ENCODE data around the gene RASSF1.

RASSF1 gene, protein sequence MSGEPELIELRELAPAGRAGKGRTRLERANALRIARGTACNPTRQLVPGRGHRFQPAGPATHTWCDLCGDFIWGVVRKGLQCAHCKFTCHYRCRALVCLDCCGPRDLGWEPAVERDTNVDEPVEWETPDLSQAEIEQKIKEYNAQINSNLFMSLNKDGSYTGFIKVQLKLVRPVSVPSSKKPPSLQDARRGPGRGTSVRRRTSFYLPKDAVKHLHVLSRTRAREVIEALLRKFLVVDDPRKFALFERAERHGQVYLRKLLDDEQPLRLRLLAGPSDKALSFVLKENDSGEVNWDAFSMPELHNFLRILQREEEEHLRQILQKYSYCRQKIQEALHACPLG

DNA sequence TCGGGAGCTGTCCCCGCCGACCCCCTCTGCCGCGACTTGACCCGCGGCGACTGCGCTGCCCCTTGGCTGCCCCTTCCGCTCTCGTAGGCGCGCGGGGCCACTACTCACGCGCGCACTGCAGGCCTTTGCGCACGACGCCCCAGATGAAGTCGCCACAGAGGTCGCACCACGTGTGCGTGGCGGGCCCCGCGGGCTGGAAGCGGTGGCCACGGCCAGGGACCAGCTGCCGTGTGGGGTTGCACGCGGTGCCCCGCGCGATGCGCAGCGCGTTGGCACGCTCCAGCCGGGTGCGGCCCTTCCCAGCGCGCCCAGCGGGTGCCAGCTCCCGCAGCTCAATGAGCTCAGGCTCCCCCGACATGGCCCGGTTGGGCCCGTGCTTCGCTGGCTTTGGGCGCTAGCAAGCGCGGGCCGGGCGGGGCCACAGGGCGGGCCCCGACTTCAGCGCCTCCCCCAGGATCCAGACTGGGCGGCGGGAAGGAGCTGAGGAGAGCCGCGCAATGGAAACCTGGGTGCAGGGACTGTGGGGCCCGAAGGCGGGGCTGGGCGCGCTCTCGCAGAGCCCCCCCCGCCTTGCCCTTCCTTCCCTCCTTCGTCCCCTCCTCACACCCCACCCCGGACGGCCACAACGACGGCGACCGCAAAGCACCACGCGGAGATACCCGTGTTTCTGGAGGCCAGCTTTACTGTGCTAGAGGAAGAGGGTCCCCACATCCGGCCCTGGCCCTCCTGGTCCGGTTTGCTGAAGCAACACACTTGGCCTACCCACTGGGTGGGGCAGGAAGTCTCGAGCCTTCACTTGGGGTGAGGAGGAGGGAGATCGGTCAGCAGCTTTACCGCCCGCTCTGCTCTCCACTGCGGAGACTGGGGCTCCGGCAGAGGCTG lies at the start of gene RASSF1:
RASSF1 (minus strand) TSS at position 389 of the 882 bp plus-strand sequence; CDS start at position 358, 31 bp downstream.
- Histone ChIP-seq H3K27ac (ENCODE audit: low read depth, low read length) (peak within 1 kb of the TSS; percentile 59), H3K36me3 (ENCODE audit: insufficient read depth, low read length) (no peaks in the 10 kb centered on the region), H3K4me3 (ENCODE audit: low read depth in 1 of 2, low read length in 2 of 2) (peak within 1 kb of the TSS; percentile 29 to 58), H3K4me1 (ENCODE audit: insufficient read depth, low read length) (peaks cover 43% of the 10 kb centered on the region), H3K9ac (ENCODE audit: low read length) (no peak within 1 kb of the TSS), H3K27me3 (ENCODE audit: control insufficient read depth in 1 of 2, insufficient read depth in 2 of 2, low read length in 2 of 2) (no peaks in the 10 kb centered on the region), H3K9me3 (ENCODE audit: low read length) (no peaks in the 10 kb centered on the region)

- Histone ChIP-seq H3K4me3 (ENCODE audit: low read depth in 1 of 2, low read length in 2 of 2) (no peak overlapping the region), H3K9ac (ENCODE audit: low read length) (no peak overlapping the region), H3K4me1 (ENCODE audit: insufficient read depth, low read length) (no peaks in the 10 kb centered on the region), H3K9me3 (ENCODE audit: low read length) (no peaks in the 10 kb centered on the region), H3K36me3 (ENCODE audit: insufficient read depth, low read length) (no peaks in the 10 kb centered on the region), H3K27ac (ENCODE audit: low read depth, low read length) (no peak overlapping the region), H3K27me3 (ENCODE audit: control insufficient read depth in 1 of 2, insufficient read depth in 2 of 2, low read length in 2 of 2) (no peaks in the 10 kb centered on the region)
Observed at GRCh38 chr3:50389414-50389767, 48.8 kb upstream of the RASSF1 start.

DNA sequence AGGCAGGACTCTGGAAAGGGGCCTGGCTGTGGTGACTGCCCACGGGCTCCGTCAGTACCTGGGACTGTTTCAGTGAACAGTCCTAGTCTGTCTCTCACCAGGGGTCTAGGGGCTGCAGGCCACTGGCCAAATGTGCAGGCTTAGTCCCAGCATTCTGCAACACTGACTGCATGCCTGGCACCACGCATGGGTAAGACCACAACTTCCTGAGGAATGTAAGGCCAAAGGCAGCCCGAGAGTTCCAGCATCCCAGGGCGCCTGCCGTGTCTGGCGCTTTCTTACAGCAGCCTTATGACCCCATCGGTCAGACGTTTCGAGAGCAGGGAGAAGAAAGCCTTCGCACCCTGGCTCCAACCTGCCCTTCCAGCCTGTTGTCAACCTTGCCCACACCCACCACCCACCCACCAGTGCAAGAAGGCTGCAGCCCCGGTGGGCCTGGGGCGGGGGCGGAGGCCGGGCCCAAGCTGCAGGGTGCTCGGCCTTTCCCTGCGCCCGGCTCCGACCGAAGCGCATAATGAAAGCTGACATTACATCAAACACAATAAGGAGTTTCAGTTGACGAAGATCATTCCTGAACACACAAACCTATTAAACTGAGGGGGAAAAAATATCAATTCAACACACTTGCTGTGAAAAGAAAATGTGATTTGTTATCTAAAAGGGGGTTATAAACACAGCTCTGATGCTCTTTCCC lies 48.2 kb upstream of the RASSF1 start:
- Histone ChIP-seq H3K27ac (ENCODE audit: low read depth, low read length) (no peak overlapping the region), H3K27me3 (ENCODE audit: control insufficient read depth in 1 of 2, insufficient read depth in 2 of 2, low read length in 2 of 2) (no peaks in the 10 kb centered on the region), H3K9ac (ENCODE audit: low read length) (no peak overlapping the region), H3K4me3 (ENCODE audit: low read depth in 1 of 2, low read length in 2 of 2) (no peak overlapping the region), H3K9me3 (ENCODE audit: low read length) (no peaks in the 10 kb centered on the region), H3K36me3 (ENCODE audit: insufficient read depth, low read length) (no peaks in the 10 kb centered on the region), H3K4me1 (ENCODE audit: insufficient read depth, low read length) (no peaks in the 10 kb centered on the region)

DNA sequence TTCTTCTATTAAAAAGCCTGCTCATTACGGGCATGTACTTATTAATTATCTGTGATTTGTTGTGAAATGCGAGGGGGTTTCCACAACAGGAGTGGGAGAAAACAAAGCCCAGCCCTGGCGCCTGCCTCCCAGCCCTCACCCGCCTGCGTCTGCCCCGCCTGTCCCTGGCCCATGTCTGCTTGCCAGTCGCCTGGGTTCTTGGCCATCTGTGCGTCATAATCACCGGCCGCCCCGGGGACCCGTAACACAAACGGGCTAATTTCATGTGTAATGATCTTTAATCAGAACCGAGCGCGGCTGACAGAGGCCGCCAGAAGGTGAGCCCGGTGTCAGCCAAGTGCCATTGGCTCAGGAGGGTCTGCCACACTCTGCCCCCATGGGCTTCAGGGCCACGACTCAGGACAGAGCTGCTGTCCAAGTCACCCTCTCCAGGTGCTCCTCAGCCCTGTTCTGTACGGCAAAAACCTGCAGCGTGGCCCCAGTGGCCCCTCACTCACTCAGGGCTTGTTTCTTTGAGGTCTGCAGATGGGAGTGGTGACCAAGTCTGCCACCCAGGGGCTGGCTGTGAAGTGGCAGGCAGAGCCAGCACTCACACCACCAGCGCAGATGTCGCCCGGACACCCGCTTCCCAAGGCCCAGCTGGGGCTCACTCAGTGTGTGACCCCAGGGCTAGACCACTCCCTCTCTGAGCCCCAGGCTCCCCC lies 47.5 kb upstream of the RASSF1 start:
- Histone ChIP-seq H3K9me3 (ENCODE audit: low read length) (no peaks in the 10 kb centered on the region), H3K27ac (ENCODE audit: low read depth, low read length) (no peak overlapping the region), H3K4me1 (ENCODE audit: insufficient read depth, low read length) (no peaks in the 10 kb centered on the region), H3K36me3 (ENCODE audit: insufficient read depth, low read length) (no peaks in the 10 kb centered on the region), H3K27me3 (ENCODE audit: control insufficient read depth in 1 of 2, insufficient read depth in 2 of 2, low read length in 2 of 2) (no peaks in the 10 kb centered on the region), H3K4me3 (ENCODE audit: low read depth in 1 of 2, low read length in 2 of 2) (no peak overlapping the region), H3K9ac (ENCODE audit: low read length) (no peak overlapping the region)

DNA sequence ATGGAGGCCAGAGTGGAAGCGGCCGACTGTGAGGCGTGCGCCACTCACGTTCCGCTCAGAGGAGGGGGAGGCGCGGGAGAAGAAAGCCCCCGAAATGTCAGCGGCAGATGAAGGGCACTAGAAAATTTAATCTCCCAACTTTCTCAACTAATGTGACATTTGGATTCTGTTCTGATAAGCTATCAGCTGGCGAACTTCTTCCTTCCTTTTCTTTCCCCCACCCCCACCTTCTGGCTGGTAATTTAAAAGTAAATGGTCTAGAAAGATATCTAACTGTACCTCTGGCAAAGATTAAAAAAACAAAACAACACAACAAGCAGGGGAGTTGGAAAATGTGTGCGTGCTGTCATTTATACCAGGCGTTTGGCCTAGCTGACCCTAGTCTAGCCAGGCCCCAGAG lies 45.1 kb upstream of the RASSF1 start:
- no peak overlapping the region for H3K4me3 ChIP-seq (ENCODE audit: low read depth in 1 of 2, low read length in 2 of 2)
- no peaks in the 10 kb centered on the region for H3K4me1 ChIP-seq (ENCODE audit: insufficient read depth, low read length)
- H3K27ac ChIP-seq (ENCODE audit: low read depth, low read length): no peak overlapping the region
- H3K27me3 ChIP-seq (ENCODE audit: control insufficient read depth in 1 of 2, insufficient read depth in 2 of 2, low read length in 2 of 2): no peaks in the 10 kb centered on the region
- no peaks in the 10 kb centered on the region for H3K36me3 ChIP-seq (ENCODE audit: insufficient read depth, low read length)
- no peaks in the 10 kb centered on the region for H3K9me3 ChIP-seq (ENCODE audit: low read length)
- H3K9ac ChIP-seq (ENCODE audit: low read length): no peak overlapping the region

DNA sequence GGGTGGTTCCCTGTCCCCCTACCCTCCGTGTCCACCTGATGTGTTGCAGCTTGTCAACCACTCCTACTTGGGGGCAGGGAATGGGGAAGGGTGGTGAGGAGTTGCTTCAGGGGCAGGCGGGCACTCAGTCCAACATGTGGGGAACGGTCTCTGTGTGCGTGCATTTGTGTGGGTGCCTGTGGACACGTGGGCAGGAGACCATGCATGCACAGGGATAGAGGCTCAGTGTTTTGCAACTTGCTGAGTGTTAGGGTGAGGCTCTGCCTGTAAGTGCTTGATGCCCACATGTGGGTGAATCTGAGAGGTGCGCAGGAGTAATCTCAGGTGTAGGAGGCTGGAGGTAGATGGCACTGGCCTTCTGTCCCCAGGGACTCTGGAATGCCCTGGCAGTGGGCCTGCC lies 43.1 kb upstream of the RASSF1 start:
- Histone ChIP-seq H3K36me3 (ENCODE audit: insufficient read depth, low read length) (no peaks in the 10 kb centered on the region), H3K4me1 (ENCODE audit: insufficient read depth, low read length) (no peaks in the 10 kb centered on the region), H3K4me3 (ENCODE audit: low read depth in 1 of 2, low read length in 2 of 2) (no peak overlapping the region), H3K27me3 (ENCODE audit: control insufficient read depth in 1 of 2, insufficient read depth in 2 of 2, low read length in 2 of 2) (no peaks in the 10 kb centered on the region), H3K9me3 (ENCODE audit: low read length) (no peaks in the 10 kb centered on the region), H3K27ac (ENCODE audit: low read depth, low read length) (no peak overlapping the region), H3K9ac (ENCODE audit: low read length) (no peak overlapping the region)

DNA sequence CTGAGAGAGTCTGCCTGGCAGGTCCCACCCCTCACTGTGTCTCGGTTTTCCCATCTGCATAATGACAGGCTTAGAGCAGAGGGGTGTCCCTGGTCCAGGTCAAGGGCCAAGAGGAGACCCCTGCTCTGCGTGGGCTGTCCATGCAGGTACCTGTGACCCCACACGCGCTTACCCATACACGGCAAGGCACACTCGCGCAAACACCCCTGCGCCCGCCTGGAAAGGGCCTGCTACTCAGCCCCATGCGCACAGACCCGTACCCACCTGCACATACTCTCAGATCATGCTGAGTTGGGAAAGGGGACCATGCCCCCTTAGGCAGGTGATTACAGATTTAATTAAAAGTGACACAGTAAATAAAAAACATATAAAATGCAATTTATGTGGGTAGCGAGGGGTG lies 42.1 kb upstream of the RASSF1 start:
- H3K4me1 ChIP-seq (ENCODE audit: insufficient read depth, low read length): no peaks in the 10 kb centered on the region
- H3K4me3 ChIP-seq (ENCODE audit: low read depth in 1 of 2, low read length in 2 of 2): no peak overlapping the region
- H3K9me3 ChIP-seq (ENCODE audit: low read length): no peaks in the 10 kb centered on the region
- H3K27ac ChIP-seq (ENCODE audit: low read depth, low read length): no peak overlapping the region
- H3K9ac ChIP-seq (ENCODE audit: low read length): no peak overlapping the region
- no peaks in the 10 kb centered on the region for H3K36me3 ChIP-seq (ENCODE audit: insufficient read depth, low read length)
- H3K27me3 ChIP-seq (ENCODE audit: control insufficient read depth in 1 of 2, insufficient read depth in 2 of 2, low read length in 2 of 2): no peaks in the 10 kb centered on the region

DNA sequence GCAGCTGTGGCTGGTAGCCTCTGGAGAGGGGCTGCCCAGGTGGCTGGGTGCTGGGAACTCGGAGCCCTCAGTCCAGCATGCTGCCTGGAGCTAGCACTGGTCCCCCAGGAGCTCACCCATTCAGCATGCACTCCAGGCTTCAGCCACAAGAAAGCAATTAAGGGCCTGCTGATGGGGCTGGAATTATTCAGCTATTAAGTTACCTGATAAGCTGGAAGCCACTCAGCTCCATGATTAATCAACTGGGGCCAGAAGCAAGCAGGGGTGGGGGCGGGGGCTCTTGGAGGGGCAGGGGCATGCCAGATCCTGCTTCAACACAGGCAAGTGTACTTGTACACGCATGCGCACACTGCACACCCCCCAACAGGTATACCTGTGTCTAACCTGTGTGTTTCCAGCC lies 40.7 kb upstream of the RASSF1 start:
- Histone ChIP-seq H3K4me3 (ENCODE audit: low read depth in 1 of 2, low read length in 2 of 2) (no peak overlapping the region), H3K27me3 (ENCODE audit: control insufficient read depth in 1 of 2, insufficient read depth in 2 of 2, low read length in 2 of 2) (no peaks in the 10 kb centered on the region), H3K27ac (ENCODE audit: low read depth, low read length) (no peak overlapping the region), H3K9ac (ENCODE audit: low read length) (no peak overlapping the region), H3K4me1 (ENCODE audit: insufficient read depth, low read length) (no peaks in the 10 kb centered on the region), H3K36me3 (ENCODE audit: insufficient read depth, low read length) (no peaks in the 10 kb centered on the region), H3K9me3 (ENCODE audit: low read length) (no peaks in the 10 kb centered on the region)

- Histone ChIP-seq H3K9ac (ENCODE audit: low read length) (no peak overlapping the region), H3K9me3 (ENCODE audit: low read length) (no peaks in the 10 kb centered on the region), H3K36me3 (ENCODE audit: insufficient read depth, low read length) (no peaks in the 10 kb centered on the region), H3K4me3 (ENCODE audit: low read depth in 1 of 2, low read length in 2 of 2) (no peak overlapping the region), H3K27ac (ENCODE audit: low read depth, low read length) (no peak overlapping the region), H3K4me1 (ENCODE audit: insufficient read depth, low read length) (no peaks in the 10 kb centered on the region), H3K27me3 (ENCODE audit: control insufficient read depth in 1 of 2, insufficient read depth in 2 of 2, low read length in 2 of 2) (no peaks in the 10 kb centered on the region)
Observed at GRCh38 chr3:50380405-50381085, 39.9 kb upstream of the RASSF1 start.

DNA sequence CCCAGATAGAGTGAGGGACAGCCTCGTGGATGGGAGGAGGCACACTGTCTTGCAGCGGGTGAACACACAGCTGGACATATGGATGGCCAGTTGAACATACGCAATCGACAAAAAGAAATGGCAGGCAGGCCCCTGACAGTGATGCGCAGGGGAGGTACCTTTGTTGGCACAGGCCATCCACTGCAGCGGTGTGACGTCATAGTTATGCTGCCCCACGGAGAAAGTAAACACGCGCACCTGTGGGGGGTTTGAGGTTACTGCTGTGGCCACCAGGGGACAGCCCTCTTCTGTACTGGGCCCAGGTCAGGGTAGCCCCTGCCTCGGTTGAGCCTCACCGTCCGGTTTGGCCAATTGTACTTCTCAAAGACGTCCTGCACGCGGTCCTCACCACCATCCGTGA lies 38.1 kb upstream of the RASSF1 start:
- Histone ChIP-seq H3K36me3 (ENCODE audit: insufficient read depth, low read length) (no peaks in the 10 kb centered on the region), H3K4me1 (ENCODE audit: insufficient read depth, low read length) (no peaks in the 10 kb centered on the region)

More for the DNA sequence above, 38.1 kb upstream of the RASSF1 start:
- Histone ChIP-seq H3K4me3 (ENCODE audit: low read depth in 1 of 2, low read length in 2 of 2) (no peak overlapping the region), H3K9ac (ENCODE audit: low read length) (no peak overlapping the region), H3K27me3 (ENCODE audit: control insufficient read depth in 1 of 2, insufficient read depth in 2 of 2, low read length in 2 of 2) (no peaks in the 10 kb centered on the region), H3K27ac (ENCODE audit: low read depth, low read length) (no peak overlapping the region), H3K9me3 (ENCODE audit: low read length) (no peaks in the 10 kb centered on the region)
